Measurements from ENCODE around the gene ARHGAP4.

ARHGAP4 gene

DNA sequence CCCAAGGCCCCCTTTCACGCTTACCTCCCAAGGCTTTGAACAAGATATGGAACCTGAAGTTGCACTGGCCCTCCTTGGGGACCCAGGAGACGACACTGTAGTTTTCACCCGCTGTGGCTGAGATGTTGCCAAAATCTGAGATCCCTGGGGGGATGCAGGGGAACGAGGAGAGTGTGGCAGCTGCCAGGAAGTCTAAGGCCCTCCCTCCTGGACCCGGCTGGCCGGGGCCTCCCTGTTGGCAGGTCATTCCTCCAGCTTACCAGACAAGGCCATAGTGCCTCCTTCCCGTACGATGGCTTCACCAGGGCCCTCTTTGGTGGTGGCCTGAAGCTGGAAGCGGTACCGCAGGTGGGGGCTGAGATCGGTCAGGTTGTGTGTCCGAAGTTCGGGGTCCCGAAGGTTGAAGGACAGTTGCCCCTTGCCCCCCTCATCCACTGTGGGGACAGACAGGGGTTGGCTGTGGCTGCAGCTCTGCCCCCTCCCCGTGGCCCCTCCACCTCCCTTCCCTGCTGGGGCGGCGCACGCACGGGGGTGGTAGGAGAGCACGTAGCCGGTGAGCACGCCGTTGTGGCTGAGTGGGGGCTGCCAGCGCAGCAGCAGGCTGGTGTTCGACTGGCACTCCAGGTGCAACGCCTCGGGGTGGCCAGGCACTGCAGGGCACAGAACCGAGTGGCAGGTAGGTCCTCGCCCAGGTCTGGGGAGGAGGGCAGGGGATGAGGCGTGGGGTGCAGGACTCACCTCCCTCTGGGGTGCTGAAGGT is 61.3 kb downstream of the ARHGAP4 start:
- DNase-seq, result no peak

GRCh38 chrX:153864101-153864500 is 62.0 kb downstream of the ARHGAP4 start:
- no peak for DNase-seq

GRCh38 chrX:153863251-153863991 is 62.6 kb downstream of the ARHGAP4 start:
- no peak for DNase-seq

DNA sequence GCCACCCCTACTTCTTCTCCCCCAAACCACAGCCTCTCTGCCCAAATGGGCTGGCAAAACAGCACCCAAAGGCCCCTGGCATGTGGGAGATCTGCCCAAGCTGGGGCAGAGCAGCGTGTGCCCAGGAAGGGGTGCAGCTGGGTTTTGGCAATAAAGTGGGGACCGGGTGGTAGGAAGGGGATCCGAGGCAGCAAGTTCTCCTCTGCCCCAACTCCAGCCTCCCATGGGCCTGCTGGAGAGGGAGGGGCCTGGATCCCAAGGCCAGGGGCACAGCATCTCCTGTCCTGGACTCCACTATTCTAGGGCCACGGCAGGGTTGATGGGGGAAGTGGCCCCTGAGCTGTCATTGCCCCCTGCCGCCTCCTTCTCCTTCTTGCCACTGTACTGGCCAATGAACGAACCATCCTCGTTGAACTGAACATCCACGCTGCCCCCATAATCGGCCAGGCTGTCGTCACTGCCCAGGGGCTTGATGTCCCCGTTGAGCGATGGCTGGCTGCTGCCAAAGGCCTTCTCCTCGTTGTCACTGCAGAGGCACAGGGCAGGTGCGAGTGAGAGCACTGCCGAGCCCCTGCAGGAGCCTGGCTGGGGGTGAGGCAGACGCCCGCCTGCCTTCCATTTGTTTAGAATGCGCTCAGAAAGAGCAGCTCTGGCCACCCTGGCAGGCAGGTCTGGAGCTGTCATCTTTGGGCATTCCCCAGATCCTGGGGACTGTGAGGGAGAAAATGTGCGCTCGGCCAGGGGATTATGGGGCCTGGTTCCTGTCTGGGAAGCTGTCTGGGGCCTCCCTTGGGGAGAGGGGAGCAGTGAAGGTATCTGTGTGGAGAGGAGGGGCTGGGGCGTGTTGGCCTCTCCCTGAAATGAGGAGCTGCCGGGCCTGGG is 63.5 kb downstream of the ARHGAP4 start:
- DNase-seq, result no peak

- no peak for DNase-seq
These were observed 64.2 kb downstream of the ARHGAP4 start for GRCh38 chrX:153861733-153862310.

GRCh38 chrX:153861151-153861550 is 64.9 kb downstream of the ARHGAP4 start:
- no peak for DNase-seq
